HepG2 (cell line): ENCODE measurements around the gene SDHD. TPM values are rescaled to one million over a fixed set of nuclear protein-coding genes. Genes with fewer than 3 reads are reported as not detected.

ENCODE experiments used
- BRD4 ChIP-seq: sonication (generic); formaldehyde crosslinking; IDR thresholded peaks from 2 replicates; pipeline ENCODE4 v1.4.0; 2020; ENCODE audit warnings: missing genetic modification reagents
- CHCHD3 ChIP-seq: sonication (generic); formaldehyde crosslinking; IDR thresholded peaks from 2 replicates; pipeline ENCODE4 v1.8.0; 2022; ENCODE audit warnings: mild to moderate bottlenecking, missing genetic modification reagents, moderate library complexity
- DRAP1 ChIP-seq: IDR thresholded peaks from 2 replicates; pipeline ENCODE4 v1.6.1; 2016; ENCODE audit warnings: missing genetic modification reagents, missing compliant biosample characterization
- ETS1 ChIP-seq: sonication (generic); formaldehyde crosslinking; IDR thresholded peaks from 2 replicates; pipeline ENCODE4 v1.4.0; 2020; ENCODE audit warnings: missing genetic modification reagents
- GATAD2A ChIP-seq: IDR thresholded peaks from 2 replicates; pipeline ENCODE4 v1.6.1; 2016
- HNF4A ChIP-seq: sonication (generic); formaldehyde crosslinking; IDR thresholded peaks from 2 replicates; pipeline ENCODE4 v1.4.0; 2020; ENCODE audit warnings: missing genetic modification reagents
- HOXA9 ChIP-seq: sonication (generic); formaldehyde crosslinking; IDR thresholded peaks from 2 replicates; pipeline ENCODE4 v1.8.1; 2022; ENCODE audit warnings: missing genetic modification reagents, mild to moderate bottlenecking, moderate library complexity, borderline replicate concordance
- JDP2 ChIP-seq: sonication (generic); formaldehyde crosslinking; IDR thresholded peaks from 2 replicates; pipeline ENCODE4 v1.8.1; 2022; ENCODE audit warnings: missing genetic modification reagents, borderline replicate concordance
- JUN ChIP-seq: sonication (generic); formaldehyde crosslinking; IDR thresholded peaks from 2 replicates; pipeline ENCODE4 v1.4.0; 2020; ENCODE audit warnings: mild to moderate bottlenecking, missing genetic modification reagents
- NBN ChIP-seq: fragments of 450-650 bp; conservative IDR thresholded peaks from 2 replicates; pipeline ENCODE4 v1.6.1; 2017
- NFIB ChIP-seq: sonication (generic); formaldehyde crosslinking; IDR thresholded peaks from 2 replicates; pipeline ENCODE4 v1.9.0; 2021; ENCODE audit warnings: missing genetic modification reagents, mild to moderate bottlenecking, borderline replicate concordance
- NR2F1 ChIP-seq, 2 experiments: fragments of 450-650 bp in 1 of 2; formaldehyde crosslinking in 1 of 2; IDR thresholded peaks; 2 replicates each; pipeline versions ENCODE4 v1.5.0 to v1.6.1; 2016 to 2020; ENCODE audit warnings: mild to moderate bottlenecking in 1 of 2, missing compliant biosample characterization in 1 of 2, missing genetic modification reagents in 1 of 2, moderate library complexity in 1 of 2
- RAD51 ChIP-seq: fragments of 450-650 bp; IDR thresholded peaks from 2 replicates; pipeline ENCODE4 v1.6.1; 2016; ENCODE audit warnings: borderline replicate concordance
- YEATS2 ChIP-seq: sonication (generic); formaldehyde crosslinking; IDR thresholded peaks from 2 replicates; pipeline ENCODE4 v1.4.0; 2020; ENCODE audit warnings: missing genetic modification reagents, borderline replicate concordance
- YY1 ChIP-seq: IDR thresholded peaks from 2 replicates; pipeline ENCODE4 v1.6.1; 2011; ENCODE audit warnings: low read length, low read depth, moderate library complexity, mild to moderate bottlenecking; ENCODE audit not compliant: insufficient read depth, insufficient replicate concordance
- ZNF121 ChIP-seq: sonication (generic); formaldehyde crosslinking; IDR thresholded peaks from 2 replicates; pipeline ENCODE4 v1.5.0; 2020; ENCODE audit warnings: mild to moderate bottlenecking, missing genetic modification reagents
- ZNF160 ChIP-seq: sonication (generic); formaldehyde crosslinking; IDR thresholded peaks from 2 replicates; pipeline ENCODE4 v1.8.0; 2022; ENCODE audit warnings: mild to moderate bottlenecking, inconsistent platforms, missing genetic modification reagents
- ZNF33B ChIP-seq: sonication (generic); formaldehyde crosslinking; IDR thresholded peaks from 2 replicates; pipeline ENCODE4 v1.5.1; 2020; ENCODE audit warnings: mild to moderate bottlenecking, missing genetic modification reagents
- ZNF468 ChIP-seq: sonication (generic); formaldehyde crosslinking; IDR thresholded peaks from 2 replicates; pipeline ENCODE4 v1.8.0; 2022; ENCODE audit warnings: mild to moderate bottlenecking, moderate library complexity, missing genetic modification reagents
- ZNF543 ChIP-seq: sonication (generic); formaldehyde crosslinking; IDR thresholded peaks from 2 replicates; pipeline ENCODE4 v1.4.0; 2020; ENCODE audit warnings: mild to moderate bottlenecking, missing genetic modification reagents
- ZNF562 ChIP-seq: sonication (generic); formaldehyde crosslinking; IDR thresholded peaks from 2 replicates; pipeline ENCODE4 v1.8.0; 2022; ENCODE audit warnings: missing genetic modification reagents, borderline replicate concordance
- ZNF597 ChIP-seq: sonication (generic); formaldehyde crosslinking; IDR thresholded peaks from 2 replicates; pipeline ENCODE4 v1.5.0; 2020; ENCODE audit warnings: missing genetic modification reagents
- ZNF687 ChIP-seq: sonication (generic); formaldehyde crosslinking; IDR thresholded peaks from 2 replicates; pipeline ENCODE4 v1.5.1; 2020; ENCODE audit warnings: mild to moderate bottlenecking, missing genetic modification reagents, moderate library complexity
- ZNF83 ChIP-seq: sonication (generic); formaldehyde crosslinking; IDR thresholded peaks from 2 replicates; pipeline ENCODE4 v1.4.0; 2020; ENCODE audit warnings: missing genetic modification reagents, mild to moderate bottlenecking, borderline replicate concordance
- polyA plus RNA-seq, 8 experiments: library from polyadenylated mRNA; depleted of rRNA in 3 of 8; stranded (reverse) in 7 of 8; unstranded in 1 of 8; fragments of >200 nt; fragmentation: Illumina TruSeq in 4 of 8; extraction: Trizol in 4 of 8; gene quantifications; 2 replicates each; pipeline versions ENCODE4 v1.2.1 to v1.2.3, GENCODE V29; 2011 to 2016; ENCODE audit warnings: low read depth in 4 of 8, missing spikeins in 1 of 8, mixed read lengths in 1 of 8; ENCODE audit not compliant: insufficient read depth in 1 of 8
- total RNA-seq, 5 experiments: library from RNA; depleted of rRNA; stranded (reverse); fragments of >200 nt; fragmentation: Illumina TruSeq; extraction: Trizol; gene quantifications; 2 replicates each; pipeline ENCODE4 v1.2.3, GENCODE V29; 2016; ENCODE audit warnings: low read depth in 1 of 5

Gene SDHD
- total and polyA plus RNA-seq, 2 of the 13 experiments (the other 11 are each of a cell fraction or from before 2014, with no cell fraction given), result 117 to 123 TPM

- TF ChIP-seq DRAP1 (CRISPR knock-in tag) (peak; percentile 82), ZNF160 (CRISPR knock-in tag) (no peak), YEATS2 (peak; percentile 93; the same call in 1 of the 2 replicates), BRD4 (CRISPR knock-in tag) (peak; percentile 93), ZNF687 (CRISPR knock-in tag) (peak; percentile 94), ZNF562 (CRISPR knock-in tag) (peak; percentile 59; the same call in 1 of the 2 replicates), NR2F1 (CRISPR knock-in tag; IDR thresholded peaks at IDR 0.05) (no peak), JUN (CRISPR knock-in tag) (no peak), ZNF121 (CRISPR knock-in tag) (no peak), ZNF543 (no peak; the same call in 1 of the 2 replicates), HOXA9 (CRISPR knock-in tag) (peak; percentile 83), GATAD2A (CRISPR knock-in tag) (peak; percentile 55; the same call in 1 of the 2 replicates), NFIB (CRISPR knock-in tag) (no peak), RAD51 (no peak), ZNF597 (CRISPR knock-in tag) (no peak), ZNF33B (CRISPR knock-in tag) (no peak; the same call in 1 of the 2 replicates), ZNF83 (no peak), ZNF468 (CRISPR knock-in tag) (0 out of 2 replicates have a peak, but pooled peaks have one; percentile 46), YY1 (peak; percentile 96), CHCHD3 (CRISPR knock-in tag) (no peak), NBN (no peak), ETS1 (CRISPR knock-in tag) (no peak), JDP2 (CRISPR knock-in tag) (no peak; the same call in 1 of the 2 replicates), HNF4A (peak; percentile 38)
These were observed at the start of gene SDHD, which contains the start of gene TIMM8B (continued) for GRCh38 chr11:112086422-112087191.
